IPS-NIHi7 (cell line): ENCODE data around the gene PTPRH.

Experiments used
- DNase-seq: peaks from one replicate; pipeline ENCODE4 v3.0.0; 2012; ENCODE audit warnings: mixed read lengths; ENCODE audit errors: extremely low spot score

The PTPRH gene

GRCh38 chr19:55245236-55245904, 36.1 kb upstream of the PTPRH start:
- DNase-seq = no peak

GRCh38 chr19:55244004-55244680, 34.8 kb upstream of the PTPRH start:
- DNase-seq = no peak

- DNase-seq = no peak
Observed at GRCh38 chr19:55242517-55242916, 33.2 kb upstream of the PTPRH start.

- no peak for DNase-seq
Observed at GRCh38 chr19:55241935-55242464, 32.7 kb upstream of the PTPRH start.

- no peak for DNase-seq
Observed at GRCh38 chr19:55241143-55241934, 32.0 kb upstream of the PTPRH start.

- no peak for DNase-seq
Observed at GRCh38 chr19:55240713-55241020, 31.4 kb upstream of the PTPRH start.

GRCh38 chr19:55239004-55239403, 29.7 kb upstream of the PTPRH start:
- no peak for DNase-seq

GRCh38 chr19:55238030-55238429, 28.7 kb upstream of the PTPRH start:
- DNase-seq = no peak

- no peak for DNase-seq
Observed at GRCh38 chr19:55232986-55233385, 23.7 kb upstream of the PTPRH start.

GRCh38 chr19:55232286-55232602, 22.9 kb upstream of the PTPRH start:
- no peak for DNase-seq

GRCh38 chr19:55231391-55232285, 22.3 kb upstream of the PTPRH start:
- no peak for DNase-seq

- DNase-seq = no peak
Observed at GRCh38 chr19:55230780-55231179, 21.5 kb upstream of the PTPRH start.

- no peak for DNase-seq
Observed at GRCh38 chr19:55230329-55230728, 21.0 kb upstream of the PTPRH start.

- no peak for DNase-seq
Observed at GRCh38 chr19:55229789-55230182, 20.5 kb upstream of the PTPRH start.

- DNase-seq = no peak
Observed at GRCh38 chr19:55229145-55229788, 20.0 kb upstream of the PTPRH start.

- no peak for DNase-seq
Observed at GRCh38 chr19:55228403-55229031, 19.2 kb upstream of the PTPRH start, which contains the start of gene TMEM86B. Gene TMEM86B (minus strand): TSS chr19:55228763. CDS start chr19:55228741, 22 bp downstream.

- DNase-seq = no peak
Observed at GRCh38 chr19:55228015-55228391, 18.7 kb upstream of the PTPRH start.

- DNase-seq = no peak
Observed at GRCh38 chr19:55227241-55228014, 18.1 kb upstream of the PTPRH start.

GRCh38 chr19:55226788-55227187, 17.5 kb upstream of the PTPRH start:
- DNase-seq = no peak

GRCh38 chr19:55226273-55226672, 17.0 kb upstream of the PTPRH start:
- no peak for DNase-seq
